WTC11 (cell line): ENCODE measurements around the gene TRIM40. TPM values are rescaled to one million over a fixed set of nuclear protein-coding genes. Genes with fewer than 3 reads are reported as not detected.

Experiments used
- ATAC-seq: fragments of 200-7000 bp; cut with Tn5 transposase; 2 replicates; pipeline ENCODE4 v1.10.0; 2021; ENCODE audit warnings: mild to moderate bottlenecking, moderate library complexity
- CTCF ChIA-PET: fragments of 300-600 bp; sonication (Branson Sonifier 250); formaldehyde crosslinking; loops from one replicate; lab custom pipeline; 2021; ENCODE audit warnings: antibody characterized with exemption; lab: Charles Lee
- POLR2A ChIA-PET: fragments of 350-600 bp; sonication (Branson Sonifier 250); formaldehyde crosslinking; loops from one replicate; lab custom pipeline; 2021; ENCODE audit warnings: antibody characterized with exemption; lab: Charles Lee
- DNase-seq: peaks from one replicate; pipeline ENCODE4 v3.0.0; 2021; ENCODE audit warnings: low spot score
- H3K27ac Mint-ChIP-seq: 2 replicates; pipeline ENCODE4 v1.8.0; 2021; ENCODE audit warnings: mixed read lengths
- H3K27me3 Mint-ChIP-seq: 2 replicates; pipeline ENCODE4 v1.8.0; 2021; ENCODE audit warnings: low read depth, mild to moderate bottlenecking, moderate library complexity, mixed read lengths
- H3K36me3 Mint-ChIP-seq: 2 replicates; pipeline ENCODE4 v1.8.0; 2021; ENCODE audit warnings: mixed read lengths
- H3K4me1 Mint-ChIP-seq: 2 replicates; pipeline ENCODE4 v1.8.0; 2022; ENCODE audit warnings: mixed read lengths
- H3K4me3 Mint-ChIP-seq: 2 replicates; pipeline ENCODE4 v1.8.0; 2021; ENCODE audit warnings: mild to moderate bottlenecking, moderate library complexity, mixed read lengths
- H3K9me3 Mint-ChIP-seq: 2 replicates; pipeline ENCODE4 v1.8.0; 2021; ENCODE audit warnings: mixed read lengths
- ERG ChIP-seq: fragments of 250-450 bp; sonication (Bioruptor Pico); IDR thresholded peaks from 2 replicates; pipeline ENCODE4 v1.8.0; 2021; ENCODE audit warnings: mild to moderate bottlenecking
- ESRRA ChIP-seq: sonication (generic); formaldehyde crosslinking; IDR thresholded peaks from 2 replicates; pipeline ENCODE4 v1.8.1; 2022; ENCODE audit warnings: mild to moderate bottlenecking, missing genetic modification reagents, borderline replicate concordance
- FOXJ3 ChIP-seq: sonication (generic); formaldehyde crosslinking; IDR thresholded peaks from 2 replicates; pipeline ENCODE4 v1.9.0; 2021; ENCODE audit warnings: missing genetic modification reagents, mild to moderate bottlenecking, borderline replicate concordance
- FOXK1 ChIP-seq: sonication (generic); formaldehyde crosslinking; IDR thresholded peaks from 2 replicates; pipeline ENCODE4 v1.8.0; 2022; ENCODE audit warnings: mild to moderate bottlenecking, moderate library complexity, missing genetic modification reagents
- FOXP1 ChIP-seq: sonication (generic); formaldehyde crosslinking; IDR thresholded peaks from 2 replicates; pipeline ENCODE4 v1.8.0; 2022; ENCODE audit warnings: missing genetic modification reagents, mild to moderate bottlenecking, moderate library complexity, borderline replicate concordance
- GABPB1 ChIP-seq: sonication (generic); formaldehyde crosslinking; IDR thresholded peaks from 2 replicates; pipeline ENCODE4 v1.8.1; 2023; ENCODE audit warnings: mild to moderate bottlenecking, missing genetic modification reagents
- GTF2I ChIP-seq: fragments of 250-450 bp; sonication (Bioruptor Pico); conservative IDR thresholded peaks from 2 replicates; pipeline ENCODE4 v1.4.0; 2021; ENCODE audit warnings: mild to moderate bottlenecking
- IRF2 ChIP-seq: sonication (generic); formaldehyde crosslinking; IDR thresholded peaks from 2 replicates; pipeline ENCODE4 v1.8.0; 2022; ENCODE audit warnings: low read depth, missing genetic modification reagents, borderline replicate concordance
- JUN ChIP-seq: sonication (generic); formaldehyde crosslinking; IDR thresholded peaks from 2 replicates; pipeline ENCODE4 v1.8.0; 2023; ENCODE audit warnings: mild to moderate bottlenecking, missing genetic modification reagents
- KAT7 ChIP-seq: sonication (generic); formaldehyde crosslinking; IDR thresholded peaks from 2 replicates; pipeline ENCODE4 v1.8.1; 2023; ENCODE audit warnings: missing genetic modification reagents, mild to moderate bottlenecking, borderline replicate concordance
- NR2C2 ChIP-seq: sonication (generic); formaldehyde crosslinking; IDR thresholded peaks from 2 replicates; pipeline ENCODE4 v1.8.0; 2022; ENCODE audit warnings: mild to moderate bottlenecking, missing genetic modification reagents
- RELA ChIP-seq: sonication (generic); formaldehyde crosslinking; IDR thresholded peaks from 2 replicates; pipeline ENCODE4 v1.8.1; 2022; ENCODE audit warnings: missing genetic modification reagents, mild to moderate bottlenecking, borderline replicate concordance
- SMAD3 ChIP-seq: sonication (generic); formaldehyde crosslinking; IDR thresholded peaks from 2 replicates; pipeline ENCODE4 v1.8.0; 2022; ENCODE audit warnings: missing genetic modification reagents, mild to moderate bottlenecking, borderline replicate concordance
- SMAD4 ChIP-seq: sonication (generic); formaldehyde crosslinking; IDR thresholded peaks from 2 replicates; pipeline ENCODE4 v1.8.0; 2022; ENCODE audit warnings: mild to moderate bottlenecking, missing genetic modification reagents
- SOX15 ChIP-seq: fragments of 250-450 bp; sonication (Bioruptor Pico); IDR thresholded peaks from 2 replicates; pipeline ENCODE4 v1.9.0; 2021; ENCODE audit warnings: mild to moderate bottlenecking
- SP1 ChIP-seq: sonication (generic); formaldehyde crosslinking; conservative IDR thresholded peaks from 2 replicates; pipeline ENCODE4 v1.8.1; 2022; ENCODE audit warnings: missing genetic modification reagents
- TEAD1 ChIP-seq: sonication (generic); formaldehyde crosslinking; IDR thresholded peaks from 2 replicates; pipeline ENCODE4 v1.8.0; 2022; ENCODE audit warnings: mild to moderate bottlenecking, missing genetic modification reagents
- ZNF138 ChIP-seq: sonication (generic); formaldehyde crosslinking; conservative IDR thresholded peaks from 2 replicates; pipeline ENCODE4 v1.8.1; 2022; ENCODE audit warnings: mild to moderate bottlenecking, moderate library complexity, missing genetic modification reagents
- ZNF263 ChIP-seq: sonication (generic); formaldehyde crosslinking; IDR thresholded peaks from 2 replicates; pipeline ENCODE4 v1.8.1; 2022; ENCODE audit warnings: low read depth, mild to moderate bottlenecking, moderate library complexity, missing genetic modification reagents
- ZNF317 ChIP-seq: sonication (generic); formaldehyde crosslinking; IDR thresholded peaks from 2 replicates; pipeline ENCODE4 v1.8.1; 2023; ENCODE audit warnings: low read depth, mild to moderate bottlenecking, moderate library complexity, missing genetic modification reagents, borderline replicate concordance
- total RNA-seq: library from RNA; stranded (reverse); gene quantifications from 3 replicates; pipeline ENCODE4 v1.2.3, GENCODE V29; 2021
- TF ChIP-seq, protein P1 (sequence below): sonication (generic); formaldehyde crosslinking; IDR thresholded peaks from 2 replicates; pipeline ENCODE4 v1.8.1; 2023; ENCODE audit warnings: mild to moderate bottlenecking, moderate library complexity, missing genetic modification reagents
- TF ChIP-seq, protein P2 (sequence below): sonication (generic); formaldehyde crosslinking; IDR thresholded peaks from 2 replicates; pipeline ENCODE4 v1.8.1; 2022; ENCODE audit warnings: mild to moderate bottlenecking, moderate library complexity, missing genetic modification reagents
- TF ChIP-seq, protein P3 (sequence below): sonication (generic); formaldehyde crosslinking; IDR thresholded peaks from 2 replicates; pipeline ENCODE4 v1.8.1; 2022; ENCODE audit warnings: low read depth, missing genetic modification reagents, borderline replicate concordance
- TF ChIP-seq, protein P4 (sequence below): sonication (generic); formaldehyde crosslinking; IDR thresholded peaks from 2 replicates; pipeline ENCODE4 v1.8.1; 2022; ENCODE audit warnings: low read depth, mild to moderate bottlenecking, moderate library complexity, missing genetic modification reagents, borderline replicate concordance

The TRIM40 gene
- total RNA-seq, 1 experiment from 2014 or later = not detected

- TF ChIP-seq, protein P1, sequence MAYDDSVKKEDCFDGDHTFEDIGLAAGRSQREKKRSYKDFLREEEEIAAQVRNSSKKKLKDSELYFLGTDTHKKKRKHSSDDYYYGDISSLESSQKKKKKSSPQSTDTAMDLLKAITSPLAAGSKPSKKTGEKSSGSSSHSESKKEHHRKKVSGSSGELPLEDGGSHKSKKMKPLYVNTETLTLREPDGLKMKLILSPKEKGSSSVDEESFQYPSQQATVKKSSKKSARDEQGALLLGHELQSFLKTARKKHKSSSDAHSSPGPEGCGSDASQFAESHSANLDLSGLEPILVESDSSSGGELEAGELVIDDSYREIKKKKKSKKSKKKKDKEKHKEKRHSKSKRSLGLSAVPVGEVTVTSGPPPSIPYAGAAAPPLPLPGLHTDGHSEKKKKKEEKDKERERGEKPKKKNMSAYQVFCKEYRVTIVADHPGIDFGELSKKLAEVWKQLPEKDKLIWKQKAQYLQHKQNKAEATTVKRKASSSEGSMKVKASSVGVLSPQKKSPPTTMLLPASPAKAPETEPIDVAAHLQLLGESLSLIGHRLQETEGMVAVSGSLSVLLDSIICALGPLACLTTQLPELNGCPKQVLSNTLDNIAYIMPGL (CRISPR knock-in tag) = no peak; the same call in 1 of the 2 replicates
- TF ChIP-seq SP1 (CRISPR knock-in tag) = no peak; the same call in 1 of the 2 replicates
- TF ChIP-seq IRF2 (CRISPR knock-in tag) = no peak
- TF ChIP-seq, protein P2, sequence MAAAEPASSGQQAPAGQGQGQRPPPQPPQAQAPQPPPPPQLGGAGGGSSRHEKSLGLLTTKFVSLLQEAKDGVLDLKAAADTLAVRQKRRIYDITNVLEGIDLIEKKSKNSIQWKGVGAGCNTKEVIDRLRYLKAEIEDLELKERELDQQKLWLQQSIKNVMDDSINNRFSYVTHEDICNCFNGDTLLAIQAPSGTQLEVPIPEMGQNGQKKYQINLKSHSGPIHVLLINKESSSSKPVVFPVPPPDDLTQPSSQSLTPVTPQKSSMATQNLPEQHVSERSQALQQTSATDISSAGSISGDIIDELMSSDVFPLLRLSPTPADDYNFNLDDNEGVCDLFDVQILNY (CRISPR knock-in tag) = 0 out of 2 replicates have a peak, but pooled peaks have one; percentile 37
- TF ChIP-seq SMAD4 = 0 out of 2 replicates have a peak, but pooled peaks have one; percentile 40
- no peak for TF ChIP-seq ZNF263
- 0 out of 2 replicates have a peak, but pooled peaks have one; percentile 14 for TF ChIP-seq FOXP1 (CRISPR knock-in tag)
- TF ChIP-seq GTF2I (CRISPR knock-in tag) = no peak
These were observed 35.1 kb upstream of the TRIM40 start (continued) for GRCh38 chr6:30100585-30101443.

DNA sequence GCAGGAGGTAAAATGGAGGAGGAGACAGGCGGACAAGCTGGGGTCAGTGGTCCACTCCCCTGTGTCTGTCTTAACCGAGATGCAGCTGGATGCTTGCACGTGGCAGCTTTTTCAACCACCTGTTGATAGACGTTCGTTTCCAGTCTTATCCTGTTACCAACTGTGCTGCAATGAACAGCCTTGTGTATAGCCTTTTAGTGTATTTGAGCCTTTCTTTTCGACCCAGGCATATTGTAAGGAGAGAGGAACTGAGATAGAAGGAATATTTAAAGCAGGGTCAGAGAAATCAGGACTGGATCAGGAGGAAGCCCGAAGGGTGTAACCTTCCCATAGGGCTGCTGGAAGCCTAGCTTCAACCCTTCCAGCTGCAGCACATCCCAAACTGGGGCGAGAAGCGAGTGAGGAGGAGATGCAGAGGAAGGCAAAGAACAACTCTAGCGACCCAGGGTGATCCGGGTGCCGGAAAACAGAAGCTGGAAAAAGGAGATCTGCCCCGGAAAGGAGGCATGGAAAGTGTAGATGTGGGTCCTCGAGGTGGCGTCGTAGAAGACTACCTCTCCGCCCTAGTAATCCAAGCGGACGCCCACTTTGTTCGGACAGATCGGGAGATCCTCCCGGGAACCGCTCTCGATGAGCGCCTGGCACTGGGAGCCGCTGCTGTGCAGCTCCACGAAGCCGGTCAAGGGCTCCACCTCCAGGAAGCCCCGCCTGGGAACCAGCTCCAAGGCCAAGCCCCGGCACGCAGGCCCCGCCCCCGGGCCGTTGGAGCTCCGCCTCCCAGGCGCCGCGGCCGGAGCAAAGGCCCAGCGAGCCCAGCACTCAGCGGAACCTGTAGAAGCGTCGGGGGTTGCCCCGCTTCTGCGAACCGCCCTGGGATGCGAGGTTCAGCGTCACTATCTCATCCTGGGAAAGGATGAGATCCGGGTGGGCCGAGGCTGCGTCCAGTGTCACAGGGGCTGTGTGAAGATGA is 34.2 kb upstream of the TRIM40 start:
- ATAC-seq (peak; percentile 88), DNase-seq (peak; percentile 89)
- ChIA-PET POLR2A (interaction anchor here (1.0 to 1.2 kb wide), 3 partner anchors 27 to 111 kb away, joined by 3 to 7 read pairs (median 3); partner anchors contain the start of genes RNF39 and TRIM26), CTCF (interaction anchor here (0.6 to 6.6 kb wide), 22 partner anchors 9 to 451 kb away, joined by 3 to 389 read pairs (median 4); partner anchors contain the start of genes POLR1H, RNF39 and TRIM26)
- Mint-ChIP-seq H3K36me3 (no peaks in the 10 kb centered on the region), H3K4me1 (peaks cover 30% of the 10 kb centered on the region), H3K4me3 (peak overlapping the region; percentile 80), H3K27ac (no peak overlapping the region), H3K9me3 (no peaks in the 10 kb centered on the region), H3K27me3 (peaks cover 89% of the 10 kb centered on the region)
- TF ChIP-seq, protein P3, sequence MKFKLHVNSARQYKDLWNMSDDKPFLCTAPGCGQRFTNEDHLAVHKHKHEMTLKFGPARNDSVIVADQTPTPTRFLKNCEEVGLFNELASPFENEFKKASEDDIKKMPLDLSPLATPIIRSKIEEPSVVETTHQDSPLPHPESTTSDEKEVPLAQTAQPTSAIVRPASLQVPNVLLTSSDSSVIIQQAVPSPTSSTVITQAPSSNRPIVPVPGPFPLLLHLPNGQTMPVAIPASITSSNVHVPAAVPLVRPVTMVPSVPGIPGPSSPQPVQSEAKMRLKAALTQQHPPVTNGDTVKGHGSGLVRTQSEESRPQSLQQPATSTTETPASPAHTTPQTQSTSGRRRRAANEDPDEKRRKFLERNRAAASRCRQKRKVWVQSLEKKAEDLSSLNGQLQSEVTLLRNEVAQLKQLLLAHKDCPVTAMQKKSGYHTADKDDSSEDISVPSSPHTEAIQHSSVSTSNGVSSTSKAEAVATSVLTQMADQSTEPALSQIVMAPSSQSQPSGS = no peak
- TF ChIP-seq SMAD3 (CRISPR knock-in tag) (no peak), SOX15 (CRISPR knock-in tag) (no peak), ZNF138 (CRISPR knock-in tag) (no peak), JUN (CRISPR knock-in tag) (no peak), TEAD1 (CRISPR knock-in tag) (no peak), GABPB1 (peak; percentile 75), RELA (CRISPR knock-in tag) (peak; percentile 64; the same call in 1 of the 2 replicates), ERG (CRISPR knock-in tag) (no peak), NR2C2 (no peak), ESRRA (CRISPR knock-in tag) (0 out of 2 replicates have a peak, but pooled peaks have one; percentile 47), KAT7 (CRISPR knock-in tag) (0 out of 2 replicates have a peak, but pooled peaks have one; percentile 54), FOXK1 (no peak), FOXJ3 (CRISPR knock-in tag) (no peak), ZNF317 (no peak), SMAD4 (no peak)
- TF ChIP-seq, protein P4, sequence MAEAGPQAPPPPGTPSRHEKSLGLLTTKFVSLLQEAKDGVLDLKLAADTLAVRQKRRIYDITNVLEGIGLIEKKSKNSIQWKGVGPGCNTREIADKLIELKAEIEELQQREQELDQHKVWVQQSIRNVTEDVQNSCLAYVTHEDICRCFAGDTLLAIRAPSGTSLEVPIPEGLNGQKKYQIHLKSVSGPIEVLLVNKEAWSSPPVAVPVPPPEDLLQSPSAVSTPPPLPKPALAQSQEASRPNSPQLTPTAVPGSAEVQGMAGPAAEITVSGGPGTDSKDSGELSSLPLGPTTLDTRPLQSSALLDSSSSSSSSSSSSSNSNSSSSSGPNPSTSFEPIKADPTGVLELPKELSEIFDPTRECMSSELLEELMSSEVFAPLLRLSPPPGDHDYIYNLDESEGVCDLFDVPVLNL (CRISPR knock-in tag) = no peak
- TF ChIP-seq, protein P2 (CRISPR knock-in tag) = peak; percentile 30; the same call in 1 of the 2 replicates
